ENCODE results near the gene DCC.

GRCh38 chr18:52486052-52486451, 146.1 kb downstream of the DCC start:
- TF ChIP-seq CEBPB (IDR thresholded peaks at IDR 0.05) (no peak), CTCF (IDR thresholded peaks at IDR 0.05) (no peak), POLR2AphosphoS2 (conservative IDR thresholded peaks at IDR 0.05; ENCODE audit: low read length) (no peak), HMGXB4 (CRISPR knock-in tag; IDR thresholded peaks at IDR 0.05; ENCODE audit: borderline replicate concordance) (no peak), PHF8 (IDR thresholded peaks at IDR 0.05; ENCODE audit: borderline replicate concordance, low read depth) (no peak), POLR2A (IDR thresholded peaks at IDR 0.05; ENCODE audit: low read length) (no peak), CBX8 (IDR thresholded peaks at IDR 0.05) (no peak)
- TF ChIP-seq, protein P1, sequence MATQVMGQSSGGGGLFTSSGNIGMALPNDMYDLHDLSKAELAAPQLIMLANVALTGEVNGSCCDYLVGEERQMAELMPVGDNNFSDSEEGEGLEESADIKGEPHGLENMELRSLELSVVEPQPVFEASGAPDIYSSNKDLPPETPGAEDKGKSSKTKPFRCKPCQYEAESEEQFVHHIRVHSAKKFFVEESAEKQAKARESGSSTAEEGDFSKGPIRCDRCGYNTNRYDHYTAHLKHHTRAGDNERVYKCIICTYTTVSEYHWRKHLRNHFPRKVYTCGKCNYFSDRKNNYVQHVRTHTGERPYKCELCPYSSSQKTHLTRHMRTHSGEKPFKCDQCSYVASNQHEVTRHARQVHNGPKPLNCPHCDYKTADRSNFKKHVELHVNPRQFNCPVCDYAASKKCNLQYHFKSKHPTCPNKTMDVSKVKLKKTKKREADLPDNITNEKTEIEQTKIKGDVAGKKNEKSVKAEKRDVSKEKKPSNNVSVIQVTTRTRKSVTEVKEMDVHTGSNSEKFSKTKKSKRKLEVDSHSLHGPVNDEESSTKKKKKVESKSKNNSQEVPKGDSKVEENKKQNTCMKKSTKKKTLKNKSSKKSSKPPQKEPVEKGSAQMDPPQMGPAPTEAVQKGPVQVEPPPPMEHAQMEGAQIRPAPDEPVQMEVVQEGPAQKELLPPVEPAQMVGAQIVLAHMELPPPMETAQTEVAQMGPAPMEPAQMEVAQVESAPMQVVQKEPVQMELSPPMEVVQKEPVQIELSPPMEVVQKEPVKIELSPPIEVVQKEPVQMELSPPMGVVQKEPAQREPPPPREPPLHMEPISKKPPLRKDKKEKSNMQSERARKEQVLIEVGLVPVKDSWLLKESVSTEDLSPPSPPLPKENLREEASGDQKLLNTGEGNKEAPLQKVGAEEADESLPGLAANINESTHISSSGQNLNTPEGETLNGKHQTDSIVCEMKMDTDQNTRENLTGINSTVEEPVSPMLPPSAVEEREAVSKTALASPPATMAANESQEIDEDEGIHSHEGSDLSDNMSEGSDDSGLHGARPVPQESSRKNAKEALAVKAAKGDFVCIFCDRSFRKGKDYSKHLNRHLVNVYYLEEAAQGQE (IDR thresholded peaks at IDR 0.05), result peak; percentile 61; the same call in 1 of the 2 replicates

Measured in A549 (cell line).